Upper lobe of left lung (tissue), 4 donors: Measurements from ENCODE around the gene STYXL1.

Experiments
- CTCF ChIP-seq, 6 experiments: fragments of 450-650 bp in 4 of 6; fragments of 200-600 bp in 2 of 6; sonication (generic) in 2 of 6; IDR thresholded peaks; one replicate each; pipeline ENCODE4 v1.5.1; 2016 to 2019; ENCODE audit warnings: antibody characterized with exemption in 6 of 6
- EP300 ChIP-seq, 4 donors: sonication (generic); formaldehyde crosslinking; IDR thresholded peaks; one replicate each; pipeline ENCODE4 v1.5.1; 2017; ENCODE audit warnings: antibody characterized with exemption in 4 of 4, control low read depth in 2 of 4
- POLR2A ChIP-seq, 4 donors: fragments of 450-650 bp; IDR thresholded peaks; one replicate each; pipeline ENCODE4 v1.5.1; 2016 to 2017; ENCODE audit warnings: antibody characterized with exemption in 4 of 4, mild to moderate bottlenecking in 2 of 4
- POLR2AphosphoS5 ChIP-seq, 2 donors: sonication (generic); formaldehyde crosslinking; IDR thresholded peaks; one replicate each; pipeline ENCODE4 v1.5.1; 2017; ENCODE audit warnings: antibody characterized with exemption in 2 of 2

DNA sequence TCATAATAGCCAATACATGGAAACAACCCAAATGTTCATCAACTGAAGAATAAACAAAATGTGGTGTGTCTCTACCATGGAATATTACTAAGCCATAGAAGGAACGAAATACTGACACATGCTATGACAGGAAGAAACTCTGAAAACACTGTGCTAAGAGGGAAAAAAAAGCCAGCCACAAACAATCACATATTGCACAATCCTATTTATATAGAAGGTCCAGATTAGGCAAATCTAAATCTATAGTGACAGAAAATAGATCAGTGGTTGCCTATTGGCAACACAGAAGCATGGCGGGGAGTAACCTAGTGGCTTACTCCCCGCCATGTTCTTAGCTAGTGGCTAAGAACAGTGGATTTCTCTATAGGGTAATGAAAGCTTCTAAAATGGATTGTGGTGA lies 48.1 kb upstream of the STYXL1 start:
- no peak for TF ChIP-seq EP300 (IDR thresholded peaks at IDR 0.05)
- no peak for TF ChIP-seq CTCF (IDR thresholded peaks at IDR 0.05)
- no peak for TF ChIP-seq POLR2A (IDR thresholded peaks at IDR 0.05)
- no peak for TF ChIP-seq POLR2AphosphoS5 (IDR thresholded peaks at IDR 0.05)
